SK-N-MC (cell line): ENCODE results near the gene MAP1B.

ENCODE experiments used
- EZH2 ChIP-seq: fragments of 200-600 bp; sonication (generic); IDR thresholded peaks from one replicate; pipeline ENCODE4 v1.6.1; 2017; ENCODE audit warnings: antibody characterized with exemption
- FOXP2 ChIP-seq: optimal IDR thresholded peaks from 2 replicates; pipeline ENCODE3; 2011; ENCODE audit warnings: mild to moderate bottlenecking, moderate library complexity; ENCODE audit not compliant: insufficient read depth; ENCODE audit errors: extremely low read length, control extremely low read depth
- POLR2AphosphoS5 ChIP-seq: IDR thresholded peaks from 2 replicates; pipeline ENCODE4 v1.6.1; 2012; ENCODE audit warnings: mild to moderate bottlenecking, low read depth, low read length, borderline replicate concordance

GRCh38 chr5:72101828-72102227 lies 5.4 kb upstream of the MAP1B start:
- TF ChIP-seq EZH2 (no peak), POLR2AphosphoS5 (no peak), FOXP2 (no peak)
